Glutamatergic neuron (in vitro differentiated cells): ENCODE measurements around the gene CFAP90. TPM values are rescaled to one million over a fixed set of nuclear protein-coding genes. Genes with fewer than 3 reads are reported as not detected.

ENCODE experiments used
- DNase-seq: peaks from one replicate; pipeline ENCODE4 v3.0.0; 2022
- H3K27ac Mint-ChIP-seq: one replicate; pipeline ENCODE4 v1.8.0; 2020; ENCODE audit warnings: mild to moderate bottlenecking, mixed read lengths, inconsistent platforms; ENCODE audit not compliant: unreplicated experiment
- H3K27me3 Mint-ChIP-seq: one replicate; pipeline ENCODE4 v1.8.0; 2020; ENCODE audit warnings: mild to moderate bottlenecking, moderate library complexity, mixed read lengths, inconsistent platforms; ENCODE audit not compliant: unreplicated experiment
- H3K36me3 Mint-ChIP-seq: one replicate; pipeline ENCODE4 v1.8.0; 2020; ENCODE audit warnings: mild to moderate bottlenecking, mixed read lengths, inconsistent platforms; ENCODE audit not compliant: unreplicated experiment
- H3K4me1 Mint-ChIP-seq: one replicate; pipeline ENCODE4 v1.8.0; 2020; ENCODE audit warnings: mild to moderate bottlenecking, low read depth, mixed read lengths, inconsistent platforms; ENCODE audit not compliant: unreplicated experiment
- H3K4me3 Mint-ChIP-seq: one replicate; pipeline ENCODE4 v1.8.0; 2020; ENCODE audit warnings: mild to moderate bottlenecking, mixed read lengths, inconsistent platforms; ENCODE audit not compliant: unreplicated experiment
- H3K9me3 Mint-ChIP-seq: one replicate; pipeline ENCODE4 v1.8.0; 2020; ENCODE audit warnings: mild to moderate bottlenecking, moderate library complexity, mixed read lengths, inconsistent platforms; ENCODE audit not compliant: unreplicated experiment
- total RNA-seq: library from RNA; stranded (reverse); fragmentation: NEBNext Ultra II Directional; extraction: Animal tissue kit (Norgen Biotek cat#: 25700); gene quantifications from one replicate; pipeline ENCODE4 v1.2.1, GENCODE V29; 2021; ENCODE audit not compliant: unreplicated experiment
- TF ChIP-seq, protein P1 (sequence below): fragments of 200-600 bp; sonication (generic); IDR thresholded peaks from one replicate; pipeline ENCODE4 v1.5.0; 2021; ENCODE audit not compliant: partially characterized antibody, unreplicated experiment

CFAP90 gene
- total RNA-seq, 1 donor from 2014 or later: not detected

DNA sequence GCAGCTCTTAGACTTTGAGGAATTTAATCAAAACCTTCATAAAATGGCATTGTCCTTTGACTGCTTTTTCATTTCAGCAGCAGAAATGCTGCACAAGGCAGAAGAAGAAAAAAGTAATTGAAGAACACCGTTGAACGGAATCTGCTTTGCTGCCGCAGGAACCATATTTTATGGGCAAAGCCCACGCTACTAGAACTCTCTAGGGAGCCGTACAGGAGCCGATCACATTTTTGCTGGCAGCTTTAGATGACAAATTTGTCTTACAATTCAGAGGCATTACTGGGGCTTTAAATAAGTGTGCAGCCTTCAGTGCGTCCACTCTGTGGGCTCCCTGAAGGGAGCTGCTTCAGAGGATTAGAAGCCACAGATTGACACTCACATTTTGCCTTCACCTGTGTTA is 5.4 kb downstream of the CFAP90 start:
- H3K27ac Mint-ChIP-seq: no peak overlapping the region
- H3K27me3 Mint-ChIP-seq: no peaks in the 10 kb centered on the region
- peaks cover 3% of the 10 kb centered on the region for H3K9me3 Mint-ChIP-seq
- H3K4me1 Mint-ChIP-seq: peaks cover 4% of the 10 kb centered on the region
- peaks cover 4% of the 10 kb centered on the region for H3K36me3 Mint-ChIP-seq
- no peak for DNase-seq
- TF ChIP-seq, protein P1, sequence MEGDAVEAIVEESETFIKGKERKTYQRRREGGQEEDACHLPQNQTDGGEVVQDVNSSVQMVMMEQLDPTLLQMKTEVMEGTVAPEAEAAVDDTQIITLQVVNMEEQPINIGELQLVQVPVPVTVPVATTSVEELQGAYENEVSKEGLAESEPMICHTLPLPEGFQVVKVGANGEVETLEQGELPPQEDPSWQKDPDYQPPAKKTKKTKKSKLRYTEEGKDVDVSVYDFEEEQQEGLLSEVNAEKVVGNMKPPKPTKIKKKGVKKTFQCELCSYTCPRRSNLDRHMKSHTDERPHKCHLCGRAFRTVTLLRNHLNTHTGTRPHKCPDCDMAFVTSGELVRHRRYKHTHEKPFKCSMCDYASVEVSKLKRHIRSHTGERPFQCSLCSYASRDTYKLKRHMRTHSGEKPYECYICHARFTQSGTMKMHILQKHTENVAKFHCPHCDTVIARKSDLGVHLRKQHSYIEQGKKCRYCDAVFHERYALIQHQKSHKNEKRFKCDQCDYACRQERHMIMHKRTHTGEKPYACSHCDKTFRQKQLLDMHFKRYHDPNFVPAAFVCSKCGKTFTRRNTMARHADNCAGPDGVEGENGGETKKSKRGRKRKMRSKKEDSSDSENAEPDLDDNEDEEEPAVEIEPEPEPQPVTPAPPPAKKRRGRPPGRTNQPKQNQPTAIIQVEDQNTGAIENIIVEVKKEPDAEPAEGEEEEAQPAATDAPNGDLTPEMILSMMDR: no peak
- no peak overlapping the region for H3K4me3 Mint-ChIP-seq

DNA sequence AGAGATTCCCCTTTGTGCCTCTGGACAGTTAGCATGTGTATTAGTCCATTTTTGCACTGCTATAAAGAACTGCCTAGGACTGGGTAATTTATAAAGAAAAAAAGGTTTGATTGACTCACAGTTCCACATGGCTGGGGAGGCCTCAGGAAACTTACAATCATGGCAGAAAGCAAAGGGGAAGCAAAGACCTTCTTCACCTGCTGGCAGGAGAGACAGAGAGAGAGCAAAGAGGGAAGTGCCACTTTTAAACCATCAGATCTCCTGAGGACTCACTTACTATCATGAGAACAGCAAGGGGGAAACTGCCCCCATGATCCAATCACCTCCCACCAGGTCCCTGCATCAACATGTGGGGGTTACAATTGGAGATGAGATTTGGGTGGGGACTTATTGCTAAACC is 6.0 kb downstream of the CFAP90 start:
- DNase-seq: no peak
- peaks cover 4% of the 10 kb centered on the region for H3K4me1 Mint-ChIP-seq
- H3K36me3 Mint-ChIP-seq: peaks cover 5% of the 10 kb centered on the region
- H3K27me3 Mint-ChIP-seq: no peaks in the 10 kb centered on the region
- peaks cover 3% of the 10 kb centered on the region for H3K9me3 Mint-ChIP-seq
- TF ChIP-seq, protein P1: no peak
- H3K27ac Mint-ChIP-seq: no peak overlapping the region
- no peak overlapping the region for H3K4me3 Mint-ChIP-seq

DNA sequence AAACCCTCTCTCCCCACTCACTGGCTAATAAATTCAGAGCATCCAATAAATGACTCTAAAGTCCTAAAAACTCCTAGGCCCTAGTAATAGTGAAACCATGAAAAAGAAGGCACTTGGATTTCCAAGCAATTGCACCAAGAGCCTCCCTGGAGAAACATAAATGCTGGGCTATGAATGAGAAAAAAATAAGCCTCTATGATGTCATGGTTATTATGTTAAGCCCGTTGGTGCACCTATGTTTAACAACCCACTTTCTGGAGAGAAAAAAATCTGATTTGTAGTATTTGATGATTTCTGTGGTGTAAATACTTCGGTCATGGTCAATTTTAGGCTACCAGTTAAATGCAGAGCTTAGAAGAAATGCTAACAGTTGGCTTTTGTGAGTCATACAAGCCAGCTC is 8.4 kb downstream of the CFAP90 start:
- Mint-ChIP-seq H3K4me3 (no peak overlapping the region), H3K27me3 (no peaks in the 10 kb centered on the region), H3K36me3 (peaks cover 5% of the 10 kb centered on the region), H3K27ac (no peak overlapping the region), H3K4me1 (no peaks in the 10 kb centered on the region), H3K9me3 (no peaks in the 10 kb centered on the region)
- no peak for DNase-seq
- TF ChIP-seq, protein P1: no peak

DNA sequence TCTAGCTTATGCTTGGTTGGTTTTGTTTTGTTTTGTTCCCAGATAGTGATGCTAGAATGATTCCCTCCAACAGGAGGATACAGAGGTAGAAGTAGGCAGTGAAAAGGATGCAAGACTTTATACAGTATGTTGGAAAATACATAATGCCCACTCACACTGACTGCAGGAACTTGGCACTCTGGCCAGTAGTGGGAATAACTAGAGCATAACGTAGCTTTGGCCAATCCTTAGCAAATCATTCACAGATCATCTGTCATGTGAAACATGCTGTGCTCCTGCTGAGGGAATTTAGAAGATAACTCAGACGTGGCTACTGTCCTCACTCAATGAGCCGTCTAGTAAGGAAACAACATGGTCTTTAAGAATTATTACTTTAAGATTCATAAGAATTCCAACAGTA is 13.5 kb downstream of the CFAP90 start:
- H3K9me3 Mint-ChIP-seq: no peaks in the 10 kb centered on the region
- H3K36me3 Mint-ChIP-seq: peaks cover 5% of the 10 kb centered on the region
- H3K4me1 Mint-ChIP-seq: no peaks in the 10 kb centered on the region
- TF ChIP-seq, protein P1: no peak
- no peak for DNase-seq
- H3K27me3 Mint-ChIP-seq: no peaks in the 10 kb centered on the region
- no peak overlapping the region for H3K27ac Mint-ChIP-seq
- no peak overlapping the region for H3K4me3 Mint-ChIP-seq

DNA sequence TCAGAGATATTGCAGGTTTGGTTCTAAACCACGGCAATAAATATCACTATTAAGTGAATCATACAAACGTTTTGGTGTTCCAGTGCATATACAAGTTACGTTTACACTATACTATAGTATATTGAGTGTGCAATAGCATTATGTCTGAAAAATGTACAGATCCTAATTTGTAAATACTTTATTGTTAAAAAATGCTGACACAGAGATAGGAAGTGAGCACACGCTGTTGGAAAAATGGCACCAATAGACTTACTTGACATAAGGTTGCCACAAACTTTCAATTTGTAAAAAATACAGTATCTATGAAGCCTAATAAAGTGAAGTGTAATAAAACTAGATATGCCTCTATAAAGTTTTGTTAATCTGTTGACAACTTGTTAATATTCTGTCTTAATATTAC is 16.0 kb downstream of the CFAP90 start:
- TF ChIP-seq, protein P1: no peak
- DNase-seq: no peak
- Mint-ChIP-seq H3K27ac (no peak overlapping the region), H3K36me3 (no peaks in the 10 kb centered on the region), H3K4me1 (no peaks in the 10 kb centered on the region), H3K9me3 (no peaks in the 10 kb centered on the region), H3K4me3 (no peak overlapping the region), H3K27me3 (no peaks in the 10 kb centered on the region)
